RWPE1 (cell line): Measurements from ENCODE around the gene BAIAP2L2.
"Not testable (repeated sequence)": the region's sequence is repeated elsewhere in the genome, so short reads cannot be mapped to it uniquely, and the experiment has no call there.

Experiments
- CTCF ChIA-PET: fragments of 350-600 bp; sonication (Branson Sonifier 250); formaldehyde crosslinking; extraction: SDS; loops from one replicate; lab custom pipeline; 2021; lab: Yijun Ruan, JAX
- POLR2A ChIA-PET: fragments of 400-600 bp; formaldehyde crosslinking; extraction: SDS; loops from one replicate; lab custom pipeline; 2020; ENCODE audit warnings: antibody characterized with exemption; ENCODE audit not compliant: low non-redundant PET; lab: Yijun Ruan, JAX
- DNase-seq: peaks from one replicate; pipeline ENCODE4 v3.0.0; 2012; ENCODE audit warnings: low spot score
- H3K27ac ChIP-seq: fragments of 450-650 bp; 2 replicates; pipeline ENCODE4 v1.5.1; 2017
- CTCF ChIP-seq: fragments of 450-650 bp; conservative IDR thresholded peaks from 2 replicates; pipeline ENCODE4 v1.5.1; 2017; ENCODE audit warnings: low read depth, mild to moderate bottlenecking

BAIAP2L2 gene

GRCh38 chr22:38038890-38039812 lies 71.3 kb downstream of the BAIAP2L2 start:
- no peak overlapping the region for H3K27ac ChIP-seq
- ChIA-PET CTCF (interaction anchor here (1.1 kb wide), 1 partner anchor 13 kb away, joined by 4 read pairs; no protein-coding TSS in a partner anchor), POLR2A (no interaction called here)
- TF ChIP-seq CTCF = no peak
- DNase-seq = no peak

- TF ChIP-seq CTCF = no peak
- ChIA-PET CTCF (interaction anchor here (0.6 kb wide), 1 partner anchor 24 kb away, joined by 8 read pairs; no protein-coding TSS in a partner anchor), POLR2A (no interaction called here)
- DNase-seq = no peak
- H3K27ac ChIP-seq = no peak overlapping the region
These were observed 72.1 kb downstream of the BAIAP2L2 start for GRCh38 chr22:38038426-38038825.

- DNase-seq, POLR2A ChIA-PET, H3K27ac ChIP-seq: not testable (repeated sequence)
- CTCF ChIA-PET = interaction anchor here (0.6 to 0.7 kb wide), 2 partner anchors 25 to 54 kb away, joined by 3 to 8 read pairs; no protein-coding TSS in a partner anchor
These were observed 72.9 kb downstream of the BAIAP2L2 start for GRCh38 chr22:38037367-38038150.

GRCh38 chr22:38036392-38037062 lies 74.0 kb downstream of the BAIAP2L2 start:
- H3K27ac ChIP-seq = no peak overlapping the region
- POLR2A ChIA-PET = no interaction called here

GRCh38 chr22:38035530-38035885 lies 75.0 kb downstream of the BAIAP2L2 start:
- no peak for TF ChIP-seq CTCF
- no peak overlapping the region for H3K27ac ChIP-seq
- ChIA-PET POLR2A (no interaction called here), CTCF (no interaction called here)
- no peak for DNase-seq

More at GRCh38 chr22:38036392-38037062, 74.0 kb downstream of the BAIAP2L2 start:
- no peak for DNase-seq
- no peak for TF ChIP-seq CTCF
- CTCF ChIA-PET = no interaction called here
